AG09309 (cell line): ENCODE results near the gene TXNL1.

Source experiments
- DNase-seq: peaks from one replicate; pipeline ENCODE4 v3.0.0-alpha.2; 2010; ENCODE audit warnings: low read depth
- H3K4me3 ChIP-seq: 2 replicates; pipeline ENCODE4 v1.5.1; 2011; ENCODE audit warnings: mild to moderate bottlenecking, low read depth, low read length, moderate library complexity; ENCODE audit not compliant: control insufficient read depth
- TF ChIP-seq, protein P1 (sequence below): IDR thresholded peaks from 2 replicates; pipeline ENCODE4 v1.5.1; 2011; ENCODE audit warnings: mild to moderate bottlenecking, low read depth, low read length, inconsistent platforms; ENCODE audit not compliant: insufficient read depth, control insufficient read depth; ENCODE audit errors: missing control alignments

TXNL1 gene

GRCh38 chr18:56637176-56637575 lies 1.2 kb downstream of the TXNL1 start:
- peak overlapping the region; percentile 94 for H3K4me3 ChIP-seq
- DNase-seq = no peak
- TF ChIP-seq, protein P1, sequence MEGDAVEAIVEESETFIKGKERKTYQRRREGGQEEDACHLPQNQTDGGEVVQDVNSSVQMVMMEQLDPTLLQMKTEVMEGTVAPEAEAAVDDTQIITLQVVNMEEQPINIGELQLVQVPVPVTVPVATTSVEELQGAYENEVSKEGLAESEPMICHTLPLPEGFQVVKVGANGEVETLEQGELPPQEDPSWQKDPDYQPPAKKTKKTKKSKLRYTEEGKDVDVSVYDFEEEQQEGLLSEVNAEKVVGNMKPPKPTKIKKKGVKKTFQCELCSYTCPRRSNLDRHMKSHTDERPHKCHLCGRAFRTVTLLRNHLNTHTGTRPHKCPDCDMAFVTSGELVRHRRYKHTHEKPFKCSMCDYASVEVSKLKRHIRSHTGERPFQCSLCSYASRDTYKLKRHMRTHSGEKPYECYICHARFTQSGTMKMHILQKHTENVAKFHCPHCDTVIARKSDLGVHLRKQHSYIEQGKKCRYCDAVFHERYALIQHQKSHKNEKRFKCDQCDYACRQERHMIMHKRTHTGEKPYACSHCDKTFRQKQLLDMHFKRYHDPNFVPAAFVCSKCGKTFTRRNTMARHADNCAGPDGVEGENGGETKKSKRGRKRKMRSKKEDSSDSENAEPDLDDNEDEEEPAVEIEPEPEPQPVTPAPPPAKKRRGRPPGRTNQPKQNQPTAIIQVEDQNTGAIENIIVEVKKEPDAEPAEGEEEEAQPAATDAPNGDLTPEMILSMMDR = no peak

DNA sequence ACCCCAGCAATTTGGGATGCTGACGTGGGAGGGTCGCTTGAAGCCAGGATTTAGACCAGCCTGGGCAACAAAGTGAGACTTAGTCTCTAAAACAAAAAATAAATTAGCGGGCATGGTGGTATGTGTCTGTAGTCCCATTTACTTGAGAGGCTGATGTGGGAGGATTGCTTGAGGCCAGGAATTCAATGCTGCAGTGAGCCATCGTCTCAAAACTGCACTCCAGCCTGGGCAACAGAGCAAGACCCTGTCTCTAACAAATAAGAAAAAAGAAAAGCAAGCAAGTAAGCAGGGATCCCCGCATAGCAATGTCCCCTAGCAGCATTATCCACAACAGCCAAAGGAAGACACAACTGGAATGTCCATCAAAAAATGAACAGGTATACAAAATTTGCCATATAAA lies 3.4 kb downstream of the TXNL1 start:
- no peak overlapping the region for H3K4me3 ChIP-seq
- TF ChIP-seq, protein P1 = no peak
- DNase-seq = no peak

- no peak for DNase-seq
- H3K4me3 ChIP-seq = no peak overlapping the region
- TF ChIP-seq, protein P1 = no peak
Measured at GRCh38 chr18:56632070-56633022, 6.0 kb downstream of the TXNL1 start.

- DNase-seq = no peak
- TF ChIP-seq, protein P1 = no peak
- no peak overlapping the region for H3K4me3 ChIP-seq
Measured at GRCh38 chr18:56627991-56628390, 10.4 kb downstream of the TXNL1 start.

DNA sequence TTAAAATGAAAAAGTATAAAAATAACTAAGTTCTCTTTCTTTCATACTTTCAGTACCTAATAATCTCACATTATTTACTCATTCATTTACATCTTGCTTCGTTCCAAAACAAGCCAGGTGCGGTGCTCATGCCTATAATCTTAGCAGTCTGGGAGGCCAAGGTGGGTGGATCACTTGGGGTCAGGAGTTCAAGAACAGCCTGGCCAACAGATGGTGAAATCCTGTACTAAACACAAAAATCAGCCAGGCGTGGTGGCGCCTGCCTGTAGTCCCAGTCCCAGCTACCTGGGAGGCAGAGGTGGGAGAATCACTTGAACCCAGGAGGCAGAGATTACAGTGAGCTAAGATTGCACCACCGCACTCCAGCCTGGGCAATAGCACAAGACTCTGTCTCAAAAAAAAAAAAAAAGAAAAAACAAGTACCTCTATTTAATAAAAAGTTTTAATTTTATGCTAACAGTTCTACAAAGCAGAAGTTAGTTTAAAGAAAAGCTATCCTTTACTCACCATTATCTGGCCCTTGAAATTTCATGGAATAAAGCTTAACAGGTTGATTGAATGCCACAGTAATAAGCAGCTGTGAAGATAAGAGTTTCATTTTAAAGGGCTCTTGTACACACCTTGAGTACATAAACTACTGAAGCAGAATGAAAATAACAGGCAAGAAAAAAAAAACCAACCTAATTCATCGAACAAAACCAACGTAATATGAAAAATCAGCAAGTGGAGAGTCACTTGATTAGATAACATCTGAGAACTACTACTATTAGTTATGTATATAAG lies 22.5 kb downstream of the TXNL1 start:
- no peak overlapping the region for H3K4me3 ChIP-seq
- no peak for DNase-seq
- TF ChIP-seq, protein P1 = no peak

- H3K4me3 ChIP-seq = no peak overlapping the region
- TF ChIP-seq, protein P1 = no peak
- no peak for DNase-seq
Measured at GRCh38 chr18:56606618-56607017, 31.8 kb downstream of the TXNL1 start.
